GM21576 (cell line): ENCODE results near the gene SLIT3.

ENCODE experiments used
- ATAC-seq: cut with Tn5 transposase; IDR thresholded peaks from one replicate; pipeline ENCODE4 v1.9.1; 2021; ENCODE audit warnings: mild to moderate bottlenecking, moderate library complexity; ENCODE audit not compliant: unreplicated experiment

Gene SLIT3

DNA sequence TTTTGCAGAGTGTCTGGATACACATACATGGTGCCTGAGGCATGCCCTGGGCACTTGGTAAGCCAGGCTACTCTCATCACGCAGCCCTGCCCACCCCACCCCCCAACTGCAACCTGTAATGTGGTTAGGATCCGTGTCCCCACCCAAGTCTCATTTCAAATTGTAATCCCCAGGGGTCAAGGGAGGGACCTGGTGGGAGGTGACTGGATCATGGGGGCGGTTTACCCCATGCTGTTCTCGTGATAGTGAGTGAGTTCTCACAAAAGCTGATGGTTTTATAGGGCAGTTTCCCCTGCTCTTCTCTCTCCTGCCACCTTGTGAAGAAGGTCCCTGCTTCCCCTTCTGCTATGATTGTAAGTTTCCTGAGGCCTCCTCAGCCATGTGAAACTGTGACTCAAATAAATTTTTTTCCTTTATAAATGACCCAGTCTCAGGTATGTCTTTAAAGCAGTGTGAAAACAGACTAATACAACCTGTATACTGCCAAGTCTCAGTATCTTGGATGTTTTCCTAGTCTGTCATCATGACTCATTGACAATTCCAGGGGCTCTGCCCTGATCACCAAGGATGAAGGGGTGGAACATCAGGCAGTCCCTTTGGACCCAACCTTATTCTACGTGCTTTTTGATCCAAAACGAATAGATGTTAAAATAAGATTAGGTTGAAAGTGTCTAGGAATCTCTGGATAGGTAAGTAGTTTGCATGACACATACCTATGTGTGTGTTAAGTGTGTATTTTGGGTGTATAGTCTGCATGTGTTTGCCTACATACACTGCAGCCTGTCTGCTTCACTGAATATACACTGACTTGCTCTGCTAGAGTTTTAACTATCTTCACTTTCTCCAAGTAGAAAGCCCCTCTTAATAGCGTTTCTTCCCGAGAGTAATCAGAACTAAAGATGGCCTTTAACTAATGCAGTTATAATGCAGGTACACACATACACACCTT is 293.8 kb downstream of the SLIT3 start:
- no peak for ATAC-seq

DNA sequence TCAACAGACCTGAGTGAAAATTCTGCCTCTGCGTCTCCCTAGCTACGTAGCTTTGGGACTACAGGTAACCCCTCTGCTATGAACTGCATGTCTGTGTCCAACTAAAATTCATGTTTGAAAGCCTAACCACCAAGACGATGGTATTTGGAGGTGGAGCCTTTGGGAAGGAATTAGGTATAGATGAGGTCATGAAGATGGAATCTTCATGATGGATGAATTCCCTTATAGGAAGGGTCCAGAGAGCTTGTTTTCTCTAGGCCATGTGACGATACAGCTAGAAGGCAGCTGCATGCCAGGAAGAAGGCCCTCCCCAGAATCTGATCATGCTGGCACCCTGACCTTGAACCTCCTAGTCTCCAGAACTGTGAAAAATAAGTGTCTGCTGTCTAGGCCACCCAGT is 296.4 kb downstream of the SLIT3 start:
- ATAC-seq, result no peak

DNA sequence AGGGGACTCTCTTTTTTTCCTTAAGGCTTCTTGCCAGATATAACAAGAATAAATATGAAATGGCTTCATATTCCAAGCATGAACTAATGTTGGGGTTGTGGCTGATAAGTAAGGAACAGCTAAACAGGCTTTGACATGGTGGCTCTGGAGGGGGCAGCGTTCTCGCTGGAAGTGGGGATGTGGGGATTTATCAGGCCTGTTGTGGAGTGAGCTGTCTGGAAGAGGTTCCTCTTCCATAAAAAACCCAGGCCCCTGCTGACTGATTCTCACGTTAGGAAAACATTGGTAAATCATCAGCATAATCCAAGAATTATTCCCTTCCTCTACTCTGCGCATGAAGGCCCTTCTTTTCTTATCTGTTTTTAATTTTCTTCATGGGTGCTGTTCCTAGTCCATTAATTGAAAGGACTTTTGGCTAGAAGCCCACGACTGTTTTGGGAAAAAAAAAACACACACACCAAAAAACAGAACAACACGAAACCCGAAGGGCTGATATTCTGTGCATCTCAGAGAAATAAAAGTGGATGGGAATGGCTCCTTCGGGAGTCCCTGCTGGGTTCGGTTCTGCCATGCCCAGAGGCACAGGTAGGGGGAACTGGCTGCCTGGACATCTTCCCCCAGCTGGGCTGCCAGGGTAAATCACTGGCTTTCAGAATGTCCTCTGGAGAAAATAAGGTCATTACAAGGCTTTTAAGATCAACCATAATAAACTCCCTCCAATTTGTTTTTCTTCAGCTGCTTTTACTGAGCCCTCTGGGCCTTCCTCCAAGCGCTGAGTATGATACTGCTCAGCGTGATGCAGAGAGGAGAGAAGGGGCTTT is 297.0 kb downstream of the SLIT3 start:
- no peak for ATAC-seq

DNA sequence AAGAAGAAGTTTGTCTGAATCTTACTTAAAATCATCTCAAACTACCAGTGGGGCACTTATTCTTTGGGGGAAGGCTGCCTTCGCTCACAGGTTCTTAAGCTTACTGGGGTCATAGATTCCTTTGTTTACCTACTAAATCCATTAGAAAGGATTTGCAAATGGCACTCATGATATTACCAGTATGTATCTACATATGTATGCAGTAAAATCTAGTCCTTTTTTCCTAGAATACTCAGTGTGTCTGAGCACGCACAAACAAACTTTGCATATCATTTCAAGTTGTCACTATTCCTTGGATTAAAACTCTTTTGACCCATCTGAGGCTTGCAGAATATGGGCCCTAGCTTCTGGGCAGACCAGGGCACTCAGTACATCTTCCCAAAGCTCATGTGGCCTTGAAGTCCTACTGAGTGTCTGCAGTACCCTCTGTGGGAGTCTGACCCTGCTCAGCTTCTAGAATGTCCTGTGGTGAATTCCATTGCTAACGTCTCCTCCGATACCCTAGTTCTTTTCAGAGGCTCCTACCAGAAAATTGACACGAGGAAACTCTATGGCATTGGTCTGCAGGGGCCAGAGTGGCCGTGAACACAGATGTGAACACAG is 297.9 kb downstream of the SLIT3 start:
- ATAC-seq, result no peak

DNA sequence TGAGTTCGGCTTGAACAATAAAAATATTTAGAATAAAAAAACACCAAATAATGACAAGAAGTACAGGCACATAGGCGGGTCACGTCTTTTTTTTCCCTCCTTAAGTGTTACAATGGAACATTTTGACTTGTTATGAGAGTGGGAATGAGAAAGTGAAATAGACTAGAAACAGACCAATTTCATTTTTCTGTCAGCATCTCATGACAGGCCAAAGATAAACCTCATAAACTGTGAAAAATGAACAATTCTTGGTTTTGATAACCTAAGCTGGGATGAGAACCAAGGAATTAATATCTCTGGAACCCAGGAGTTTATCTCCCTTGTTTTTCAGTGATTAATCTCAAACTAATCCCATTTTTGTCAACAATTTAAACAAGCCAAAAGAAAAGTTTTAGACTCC is 299.5 kb downstream of the SLIT3 start:
- ATAC-seq, result no peak

DNA sequence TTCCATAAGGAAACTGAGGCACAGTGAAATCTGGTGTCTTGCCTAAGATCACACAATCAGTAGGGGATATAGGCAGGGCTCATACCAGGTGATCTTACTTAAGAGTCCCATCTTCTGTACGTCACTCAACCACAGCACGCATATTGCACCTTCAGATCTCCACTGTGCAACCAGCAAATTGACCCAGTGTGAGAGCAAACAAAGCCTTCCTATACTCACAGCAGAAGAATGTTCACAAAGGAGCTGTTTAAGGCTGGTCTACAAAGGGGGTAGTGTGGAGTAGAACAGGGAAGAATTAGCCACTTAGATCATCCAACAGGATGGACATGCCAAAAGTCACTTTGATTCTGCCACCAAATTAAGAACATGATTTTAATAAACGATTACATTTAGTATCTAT is 305.9 kb downstream of the SLIT3 start:
- ATAC-seq, result no peak

DNA sequence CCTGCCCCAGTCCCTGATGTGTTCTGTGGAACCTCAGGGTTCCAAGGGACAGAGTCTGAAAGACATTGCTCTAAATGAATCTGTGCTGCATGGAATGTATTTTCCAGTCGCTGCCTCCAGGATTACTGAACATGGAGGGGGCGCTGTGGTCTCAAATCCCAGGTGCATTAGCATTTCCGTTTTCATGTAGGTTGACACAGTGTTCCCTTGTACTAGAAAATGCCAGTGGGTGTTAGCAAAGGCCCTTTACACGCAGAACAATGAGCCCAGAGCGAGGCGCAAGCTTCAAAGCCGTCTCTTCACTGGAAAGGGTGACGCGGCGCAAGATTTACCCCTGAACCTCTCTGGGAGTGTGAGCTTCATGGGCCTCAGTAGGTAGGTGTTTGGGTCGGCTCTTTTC is 308.3 kb downstream of the SLIT3 start:
- ATAC-seq, result no peak

DNA sequence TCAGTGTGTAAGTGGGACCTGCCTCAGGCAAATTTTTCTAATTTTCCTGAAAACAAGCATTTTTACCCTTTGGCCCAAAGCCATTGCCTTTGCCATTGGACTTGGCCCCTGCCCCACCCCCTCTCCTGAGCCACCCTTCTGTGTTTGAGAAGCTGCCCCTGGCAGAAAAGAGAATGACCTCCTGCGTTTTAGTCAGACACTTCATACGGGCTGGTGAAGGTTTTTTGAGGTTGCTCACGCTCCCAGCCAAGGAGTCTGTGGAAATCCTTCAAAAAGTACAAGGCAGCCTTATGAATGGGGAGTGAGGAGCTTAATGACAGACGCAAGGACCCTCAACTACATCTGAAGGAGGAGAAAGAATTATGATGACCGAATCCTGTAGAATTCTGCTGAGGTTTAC is 308.9 kb downstream of the SLIT3 start:
- ATAC-seq, result no peak

DNA sequence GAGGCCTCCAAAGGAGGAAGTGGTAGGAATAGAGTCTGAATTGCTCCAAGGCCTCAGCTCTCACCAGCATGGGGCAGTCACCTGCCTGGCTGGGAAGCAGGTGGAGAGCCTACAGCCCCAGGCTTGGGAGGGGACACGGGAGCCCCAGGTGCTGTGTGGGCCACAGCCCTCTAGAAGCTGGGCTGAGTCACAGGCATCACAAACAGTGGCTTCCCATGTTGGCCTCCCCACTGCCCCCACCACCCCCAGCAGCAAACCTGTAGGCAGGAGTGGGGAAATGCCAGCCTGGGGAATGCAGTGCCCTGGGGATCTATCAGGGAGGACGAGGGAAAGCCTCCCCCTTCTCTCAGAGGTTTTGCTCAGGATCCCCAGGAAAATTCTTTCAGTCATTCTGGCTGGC is 309.6 kb downstream of the SLIT3 start:
- no peak for ATAC-seq

DNA sequence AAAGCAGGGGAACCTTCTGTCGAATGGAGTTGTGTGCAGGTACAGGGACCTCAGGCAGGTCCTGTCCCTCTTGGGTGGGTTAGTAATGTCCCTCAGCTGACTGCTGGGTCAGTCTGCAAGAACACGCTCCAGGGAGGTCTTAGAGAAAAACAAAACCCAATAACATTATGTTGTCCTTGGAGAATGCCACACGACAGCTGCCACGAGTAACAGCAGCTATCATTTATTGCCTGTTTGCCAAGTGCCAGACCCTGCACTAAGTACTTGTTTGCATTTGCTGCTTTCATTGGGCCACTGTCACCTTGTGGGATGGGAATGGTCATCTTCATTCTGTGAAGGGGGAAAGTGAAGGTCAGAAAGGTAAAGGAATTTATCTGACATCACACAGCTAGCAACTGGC is 310.3 kb downstream of the SLIT3 start:
- no peak for ATAC-seq

DNA sequence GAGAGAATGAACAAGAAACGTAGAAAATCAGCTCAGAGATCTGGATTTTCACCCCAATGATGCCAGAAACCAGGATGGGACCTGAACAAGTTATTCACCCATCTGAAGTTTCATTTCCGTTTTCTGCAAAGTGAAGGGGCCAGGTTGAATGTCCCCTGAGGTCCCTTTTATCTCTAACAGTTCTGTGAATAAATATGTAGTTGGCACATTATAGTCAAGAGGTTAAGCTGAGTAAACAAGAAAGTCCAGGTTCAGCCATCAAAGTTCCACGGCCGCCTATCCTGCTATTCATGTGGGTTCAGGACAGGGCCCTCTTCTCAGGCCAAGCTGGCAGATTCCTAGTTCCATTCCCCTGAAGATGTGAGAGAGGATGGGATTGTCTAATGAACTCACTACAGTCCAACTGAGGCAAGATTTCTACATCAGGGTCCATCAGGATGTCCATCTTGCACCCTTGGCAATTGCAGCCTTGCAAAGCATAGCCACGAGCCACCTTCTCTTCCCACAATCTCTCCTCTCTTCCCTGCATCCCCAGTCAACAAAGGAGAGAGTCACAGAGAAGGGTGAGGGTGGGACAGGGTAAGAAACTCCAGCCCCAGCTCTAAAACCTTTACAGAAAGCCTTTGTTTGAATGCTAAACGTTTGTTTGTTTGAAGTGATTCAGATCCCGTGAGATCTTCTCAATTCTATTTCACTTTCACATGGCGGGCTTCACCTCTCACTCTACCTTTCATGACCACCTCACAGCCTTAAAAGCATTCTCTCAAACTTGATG is 311.0 kb downstream of the SLIT3 start:
- ATAC-seq, result no peak

DNA sequence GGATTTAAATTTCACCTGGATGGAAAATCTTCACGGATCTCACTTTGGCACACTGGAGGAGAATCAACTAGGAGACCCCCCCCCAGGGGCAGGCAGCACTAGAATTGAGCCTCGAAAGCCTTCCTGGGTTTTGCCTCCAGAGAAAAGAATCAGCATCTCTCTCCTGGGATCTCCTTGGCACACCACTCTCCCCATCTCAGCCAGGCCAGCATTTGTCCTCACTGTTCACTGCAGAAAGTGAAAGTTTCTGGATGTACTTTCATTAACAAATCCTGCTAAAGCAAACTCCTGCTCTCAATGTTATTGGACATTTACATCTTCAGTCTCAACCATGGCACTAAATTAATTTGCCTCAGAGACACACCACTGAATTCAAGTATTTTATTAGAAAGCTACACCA is 312.2 kb downstream of the SLIT3 start:
- ATAC-seq, result no peak

DNA sequence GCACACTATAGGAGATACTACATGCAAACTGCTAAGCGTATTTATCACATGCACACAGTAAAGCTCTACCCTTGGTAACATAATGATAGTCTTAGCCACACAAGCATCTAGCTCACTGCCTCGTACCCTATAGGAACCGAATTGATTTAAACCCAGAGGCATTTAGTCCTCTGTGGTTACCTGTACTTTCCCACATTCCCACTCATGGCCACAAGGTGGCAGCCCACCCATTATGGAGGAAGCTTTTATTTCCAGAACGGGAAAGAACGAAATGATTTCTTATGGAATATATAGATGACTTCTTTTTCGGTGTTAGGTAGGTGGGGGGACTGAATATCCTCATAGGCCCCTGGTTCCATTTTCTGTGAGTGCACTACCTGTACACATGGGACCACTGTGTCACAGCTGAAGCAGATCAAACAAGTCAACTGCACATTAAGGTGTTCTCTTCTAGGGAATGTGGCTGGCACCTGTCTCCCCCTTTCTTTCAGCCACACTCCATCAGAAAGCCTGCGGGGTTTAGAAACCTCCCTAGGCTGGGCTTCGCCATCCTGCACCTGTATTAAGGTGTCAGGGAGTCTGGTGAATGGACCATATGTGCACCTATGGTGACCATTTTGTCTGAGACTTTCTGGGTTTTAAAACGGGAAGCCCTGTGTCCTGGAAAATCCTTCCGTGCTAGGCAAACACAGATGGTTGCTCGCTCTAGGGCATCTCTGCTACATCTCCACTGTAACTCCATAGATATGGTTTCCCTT is 313.2 kb downstream of the SLIT3 start:
- peak; percentile 56 for ATAC-seq

DNA sequence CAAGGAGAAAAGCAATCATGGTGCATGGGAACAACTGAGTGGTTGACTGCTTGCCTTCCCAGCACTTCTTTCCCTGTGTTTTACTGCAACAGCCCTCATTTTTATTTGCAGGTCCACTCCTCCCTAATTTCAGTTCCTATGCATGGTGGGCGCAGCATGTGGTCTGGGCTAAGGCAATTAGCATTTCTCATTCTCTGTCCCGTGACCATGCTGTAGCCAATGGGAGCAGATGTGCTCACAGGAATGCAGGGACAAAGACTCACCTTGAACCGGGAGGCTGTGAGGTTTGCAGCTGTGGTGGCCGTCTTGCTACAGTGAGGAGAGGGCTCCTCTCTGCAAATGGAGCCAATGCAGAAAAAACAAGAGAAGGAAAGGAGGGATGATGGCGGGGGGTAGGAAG is 315.5 kb downstream of the SLIT3 start:
- ATAC-seq, result no peak

DNA sequence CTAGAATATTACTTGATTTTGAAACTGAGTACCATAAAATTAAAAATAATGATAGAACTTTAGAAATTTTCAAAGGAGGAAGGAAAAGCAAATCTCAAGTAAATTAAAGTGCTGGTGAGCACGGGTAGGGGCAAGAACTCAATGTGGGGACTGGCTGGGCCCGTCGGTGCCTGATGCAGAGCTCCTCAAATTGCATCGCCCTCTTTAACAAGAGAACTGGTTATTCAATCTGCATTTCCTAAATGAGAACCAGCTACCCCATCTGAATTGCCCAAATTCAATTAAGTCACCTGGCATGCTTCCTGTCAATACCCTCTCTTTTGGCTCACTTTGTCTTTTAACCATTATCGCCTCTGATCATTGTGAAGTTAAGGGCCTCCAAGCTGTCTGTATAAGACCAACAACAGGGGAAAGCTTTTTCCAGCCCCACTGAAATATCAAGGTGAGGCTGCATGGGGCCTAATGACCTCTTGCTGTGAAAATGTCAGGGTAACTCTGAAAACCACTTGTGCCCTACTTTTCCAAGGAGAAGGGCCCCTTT is 316.7 kb downstream of the SLIT3 start:
- ATAC-seq, result no peak

DNA sequence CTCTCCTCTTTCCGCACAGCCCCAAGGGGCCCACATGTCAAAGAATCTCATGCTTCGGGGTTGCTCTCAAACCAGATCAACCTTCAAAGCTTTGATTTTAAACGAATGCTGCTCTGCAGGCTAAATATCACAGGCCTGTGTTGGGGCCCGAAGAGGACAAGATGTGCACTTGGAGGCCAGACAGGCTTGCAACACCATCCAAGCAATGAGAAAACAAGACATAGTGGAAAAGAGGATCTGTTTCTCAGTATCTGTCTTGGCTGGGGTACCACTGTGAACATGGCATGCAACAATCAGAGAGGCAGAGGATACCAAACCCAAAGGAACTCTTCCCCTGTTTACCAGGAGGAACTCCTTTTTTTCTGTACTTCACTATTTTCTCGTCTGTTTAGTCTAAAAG is 321.8 kb downstream of the SLIT3 start:
- ATAC-seq, result no peak

DNA sequence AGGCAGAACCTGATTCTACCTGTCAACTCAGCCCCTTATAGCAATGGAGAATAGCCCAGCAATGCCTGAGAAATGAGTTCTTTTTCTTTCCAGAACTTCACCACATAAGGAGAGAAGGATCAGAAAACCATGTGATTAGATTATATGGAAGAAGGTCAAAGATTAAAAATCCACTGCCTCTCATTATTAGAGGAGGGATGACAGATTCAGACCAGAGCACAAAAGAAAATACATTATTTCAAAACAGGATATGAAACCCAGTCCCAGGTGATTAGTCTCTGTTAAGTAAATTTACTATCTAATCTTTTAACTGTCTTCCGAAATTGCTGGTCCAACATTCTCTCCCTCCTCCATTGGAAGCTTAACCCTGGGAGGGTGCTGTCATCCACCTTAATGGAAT is 322.4 kb downstream of the SLIT3 start:
- no peak for ATAC-seq

DNA sequence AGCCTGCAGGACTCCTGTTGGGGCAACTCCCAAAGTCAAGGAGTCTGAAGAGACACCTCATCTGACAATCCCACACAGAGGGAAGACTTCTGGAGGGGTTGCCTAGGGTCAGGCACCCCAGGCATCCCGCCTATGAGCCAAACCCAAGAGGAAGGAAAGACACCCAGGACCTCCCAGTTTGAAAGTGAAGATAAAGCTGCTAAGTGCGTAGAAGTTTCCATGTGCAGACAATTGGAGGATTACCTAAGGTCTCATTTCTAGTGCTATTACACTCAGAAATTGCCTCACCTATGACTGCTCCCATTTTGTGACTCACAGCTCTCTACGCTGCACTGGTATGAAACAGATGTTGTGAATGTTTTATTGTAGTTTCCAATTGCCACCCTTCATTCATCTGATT is 322.9 kb downstream of the SLIT3 start:
- ATAC-seq, result no peak

DNA sequence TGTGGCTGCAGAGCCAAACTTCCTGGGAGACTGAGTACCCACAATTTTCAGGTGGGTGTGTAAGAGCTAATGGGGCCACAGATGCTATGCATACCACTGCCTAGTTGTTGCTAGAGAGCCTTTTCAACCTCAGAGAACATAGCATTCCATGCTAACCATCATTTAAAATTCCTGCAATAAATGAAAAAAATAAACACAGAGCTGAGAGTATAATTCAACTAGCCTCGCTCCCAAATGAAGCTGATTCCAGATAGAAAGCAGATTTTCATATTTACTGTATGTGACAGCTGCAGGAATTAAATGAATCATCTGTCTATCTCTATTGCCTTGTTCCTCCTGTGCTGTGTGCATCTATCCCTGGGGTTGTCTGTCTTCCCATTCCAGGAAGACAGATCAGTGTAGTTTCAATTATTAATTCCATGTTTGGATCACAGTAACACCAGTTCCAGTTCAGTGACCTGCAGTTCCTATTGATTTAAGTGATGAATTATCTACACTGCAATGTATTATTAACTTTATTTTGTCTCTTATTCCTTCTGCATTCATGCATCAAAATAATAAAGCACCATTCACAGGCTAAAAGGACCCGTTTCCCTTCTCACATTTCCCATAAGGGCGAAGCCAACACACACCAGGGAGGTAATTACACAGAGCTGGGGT is 324.5 kb downstream of the SLIT3 start:
- ATAC-seq, result no peak
